Myocyte (in vitro differentiated cells): Measurements from ENCODE around the gene CCDC150. TPM values are rescaled to one million over a fixed set of nuclear protein-coding genes. Genes with fewer than 3 reads are reported as not detected.
"Not testable (repeated sequence)": the region's sequence is repeated elsewhere in the genome, so short reads cannot be mapped to it uniquely, and the experiment has no call there.

ENCODE experiments used
- DNase-seq: peaks from one replicate; pipeline ENCODE4 v3.0.0-alpha.2; 2012; ENCODE audit warnings: low read depth
- total RNA-seq: library from RNA; depleted of rRNA; stranded (reverse); fragments of >200 nt; gene quantifications from 2 replicates; pipeline ENCODE4 v1.2.3, GENCODE V29; 2014

Gene CCDC150
- total RNA-seq, 1 donor from 2014 or later = 7.6 TPM

GRCh38 chr2:196710056-196710455 lies 70.5 kb downstream of the CCDC150 start:
- DNase-seq = not testable (repeated sequence)

DNA sequence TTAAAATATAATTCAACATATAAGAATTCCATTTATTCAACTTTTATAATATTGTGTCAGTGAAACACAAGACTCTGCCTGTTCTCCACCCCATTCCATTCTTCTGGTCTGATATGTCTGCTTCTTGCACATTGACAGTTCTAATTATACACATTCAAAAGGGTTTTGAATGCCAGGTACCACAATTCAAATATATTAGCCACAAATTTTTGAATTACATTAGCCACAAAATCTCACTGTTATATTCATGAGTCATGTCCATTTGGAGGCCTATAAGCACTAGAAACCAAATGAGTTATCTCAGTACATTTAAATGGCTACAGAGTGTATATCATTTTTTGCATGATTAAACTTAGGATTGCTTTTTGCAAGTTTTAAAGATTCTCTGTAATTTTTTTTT lies 72.1 kb downstream of the CCDC150 start:
- peak; percentile 14 for DNase-seq

DNA sequence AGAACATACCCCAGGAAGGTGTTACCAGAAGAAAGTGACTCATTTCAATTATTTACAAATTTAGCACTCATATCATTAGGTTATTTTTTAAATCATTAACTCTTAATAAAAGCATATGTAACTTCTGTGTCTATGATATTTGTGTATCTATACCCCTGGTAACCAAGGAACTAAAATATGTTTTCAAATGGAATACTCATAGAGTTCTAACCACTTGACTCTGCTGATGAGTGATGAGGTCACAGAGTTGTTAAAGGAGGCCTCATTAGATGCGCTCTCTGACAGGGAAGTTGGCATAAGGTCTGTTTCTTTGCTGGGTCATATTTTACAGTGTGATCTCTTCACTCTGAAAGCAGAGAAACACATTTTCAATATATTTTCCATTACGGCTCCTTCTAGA lies 73.4 kb downstream of the CCDC150 start:
- DNase-seq = no peak

GRCh38 chr2:196718419-196719109 lies 79.0 kb downstream of the CCDC150 start:
- no peak for DNase-seq

DNA sequence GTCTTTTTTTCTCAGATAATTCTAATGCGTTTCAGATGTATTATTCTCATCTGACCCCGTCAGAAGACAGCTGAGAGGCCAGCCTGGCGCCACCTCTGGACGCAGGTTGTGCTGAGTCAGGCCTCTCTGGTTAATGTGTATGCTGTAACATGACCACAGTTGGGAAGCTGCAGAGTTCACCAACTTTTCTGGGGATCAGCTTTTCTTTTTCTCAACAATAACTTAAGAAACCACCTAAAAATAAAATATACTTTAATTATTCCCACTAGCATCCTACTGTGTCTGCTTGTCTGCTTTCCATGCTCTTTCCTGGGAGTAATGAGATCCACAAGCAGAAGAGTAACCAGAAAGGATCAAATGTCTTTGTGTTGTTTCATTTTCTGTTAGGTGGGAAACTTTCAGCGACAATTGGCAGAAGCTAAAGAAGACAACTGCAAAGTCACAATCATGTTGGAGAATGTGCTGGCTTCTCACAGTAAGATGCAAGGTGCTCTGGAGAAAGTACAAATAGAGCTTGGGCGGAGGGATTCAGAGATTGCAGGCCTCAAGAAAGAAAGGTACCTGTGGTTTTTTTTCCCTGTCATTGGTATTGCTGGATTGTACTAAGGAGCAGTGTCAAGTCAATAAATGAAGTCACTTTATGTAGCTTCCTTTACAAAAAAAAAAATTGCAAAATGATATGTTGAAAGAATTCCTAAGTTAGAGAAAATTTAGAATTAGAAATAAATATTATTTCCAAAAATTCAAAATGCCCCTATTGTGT lies 79.8 kb downstream of the CCDC150 start:
- peak; percentile 66 for DNase-seq

- no peak for DNase-seq
These were observed 84.1 kb downstream of the CCDC150 start for GRCh38 chr2:196723571-196723970.

GRCh38 chr2:196725218-196725617 lies 85.7 kb downstream of the CCDC150 start:
- DNase-seq = no peak

DNA sequence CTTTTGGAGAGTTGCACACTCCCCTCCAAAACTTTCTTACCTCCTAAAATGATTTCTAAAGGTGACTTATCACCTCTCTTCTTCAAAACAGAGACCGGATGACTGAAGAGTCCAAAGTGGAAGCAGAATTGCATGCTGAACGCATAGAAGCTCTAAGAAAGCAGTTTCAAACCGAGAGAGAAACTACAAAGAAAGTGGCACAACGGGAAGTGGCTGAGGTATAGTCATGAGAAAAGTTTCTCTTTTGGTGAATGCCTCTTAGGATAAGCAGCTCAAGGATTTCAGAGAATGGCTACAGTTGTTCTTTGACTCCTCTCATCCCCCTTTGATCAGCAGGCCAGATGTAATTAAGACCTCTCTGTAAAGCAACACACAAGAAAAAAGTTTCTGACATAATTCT lies 86.4 kb downstream of the CCDC150 start:
- DNase-seq = no peak

GRCh38 chr2:196729418-196729817 lies 89.9 kb downstream of the CCDC150 start:
- no peak for DNase-seq

DNA sequence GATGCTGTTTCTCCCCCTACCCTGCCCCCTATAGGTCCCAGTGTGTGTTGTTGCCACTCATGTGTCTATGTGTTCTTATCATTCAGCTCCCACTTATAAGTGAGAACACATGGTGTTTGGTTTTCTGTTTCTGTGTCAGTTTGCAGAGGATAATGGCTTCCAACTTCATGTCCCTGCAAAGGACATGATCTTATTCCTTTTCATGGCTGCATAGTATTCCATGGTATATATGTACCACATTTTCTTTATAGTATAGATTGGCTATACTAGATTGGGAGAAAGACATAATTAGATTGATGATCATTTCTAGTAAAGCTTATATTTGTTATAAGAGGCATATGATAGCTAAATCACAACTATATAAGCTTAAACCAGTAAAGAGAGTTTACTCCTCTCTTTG lies 97.1 kb downstream of the CCDC150 start:
- not testable (repeated sequence) for DNase-seq

- no peak for DNase-seq
These were observed 97.5 kb downstream of the CCDC150 start for GRCh38 chr2:196737046-196737445.

DNA sequence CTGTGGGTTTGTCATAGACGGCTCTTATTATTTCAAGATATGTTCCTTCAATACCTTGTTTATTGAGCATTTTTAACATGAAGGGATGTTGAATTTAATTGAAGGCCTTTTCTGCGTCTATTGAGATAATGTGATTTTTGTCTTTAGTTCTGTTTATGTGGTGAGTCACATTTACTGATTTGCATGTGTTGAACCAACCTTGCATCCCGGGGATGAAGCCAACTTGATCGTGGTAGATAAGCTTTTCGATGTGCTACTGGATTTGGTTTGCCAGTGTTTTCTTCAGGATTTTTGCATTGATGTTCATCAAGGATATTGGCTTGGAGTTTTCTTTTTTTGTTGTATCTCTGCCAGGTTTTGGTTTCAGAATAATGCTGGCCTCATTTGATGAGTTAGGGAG lies 99.5 kb downstream of the CCDC150 start:
- DNase-seq = no peak

DNA sequence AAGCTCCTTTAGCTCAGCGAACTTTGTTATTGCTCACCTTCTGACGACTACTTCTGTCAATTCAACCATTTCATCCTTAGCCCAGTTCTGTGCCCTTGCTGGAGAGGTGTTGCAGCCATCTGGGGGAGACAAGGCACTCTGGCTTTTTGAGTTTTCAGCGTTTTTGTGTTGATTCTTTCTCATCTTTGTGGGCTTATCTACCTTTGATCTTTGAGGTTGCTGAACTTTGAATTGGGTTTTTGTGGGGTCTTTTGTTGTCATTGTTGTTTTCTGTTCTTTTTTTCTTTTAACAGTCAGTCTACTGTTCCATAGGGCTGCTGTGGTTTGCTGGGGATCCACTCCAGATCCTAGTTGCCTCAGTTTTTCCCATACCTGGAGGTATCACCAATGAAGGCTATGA lies 102.7 kb downstream of the CCDC150 start:
- no peak for DNase-seq

- peak; percentile 11 for DNase-seq
These were observed 103.2 kb downstream of the CCDC150 start for GRCh38 chr2:196742685-196743084.

DNA sequence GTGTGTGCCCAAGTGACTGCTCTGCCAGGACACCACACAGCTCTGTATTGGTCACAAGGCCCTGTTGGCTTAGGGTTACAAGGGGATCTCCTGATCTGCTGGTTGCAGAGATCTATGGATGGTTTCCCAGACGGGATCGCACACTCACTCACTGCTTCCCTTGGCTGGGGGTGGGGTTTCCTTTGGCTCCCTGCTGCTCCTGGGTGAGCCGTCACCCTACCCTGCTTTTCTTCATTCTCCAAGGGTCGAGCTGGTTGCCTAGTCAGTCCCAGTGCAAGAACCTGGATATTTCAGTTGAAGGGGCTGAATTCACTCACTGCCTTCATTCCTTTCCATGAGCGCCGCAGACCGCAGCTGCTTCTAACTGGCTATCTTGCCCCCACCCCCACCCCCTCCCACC lies 103.7 kb downstream of the CCDC150 start:
- DNase-seq = no peak

DNA sequence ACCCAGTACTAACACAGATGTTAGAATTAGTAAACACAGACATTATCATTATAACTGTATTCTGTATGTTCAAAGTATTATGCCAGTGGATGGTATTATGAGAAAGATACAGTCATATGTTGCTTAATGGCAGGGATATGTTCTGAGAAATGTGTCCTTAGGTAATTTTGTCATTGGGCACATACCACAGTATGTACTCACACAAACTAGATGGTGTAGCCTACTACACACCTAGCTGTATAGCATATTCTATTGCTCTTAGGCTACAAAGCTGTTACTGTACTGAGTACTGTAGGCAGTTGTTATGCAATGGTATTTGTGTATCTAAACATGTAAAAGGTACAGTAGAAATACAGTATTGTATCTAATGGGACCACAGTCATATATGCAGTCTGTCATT lies 106.2 kb downstream of the CCDC150 start:
- DNase-seq = no peak

DNA sequence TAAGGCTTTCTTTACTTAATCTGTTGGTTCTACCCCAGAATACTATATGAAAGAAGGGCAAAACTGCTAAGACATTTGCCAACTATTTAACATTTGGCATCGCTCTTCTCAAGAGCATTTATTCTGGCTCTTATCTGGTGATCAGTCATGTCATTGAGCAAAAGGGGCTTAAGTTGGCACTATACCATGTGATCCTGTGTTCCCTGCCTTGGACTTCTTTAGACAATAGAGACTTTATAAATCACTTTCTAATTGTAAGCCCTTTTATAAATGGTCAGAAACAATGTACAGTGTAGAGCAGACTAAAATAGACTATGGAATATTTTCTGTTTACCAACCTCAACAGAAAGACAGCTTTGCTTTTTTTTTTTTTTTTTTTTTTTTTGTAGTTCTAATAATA lies 107.9 kb downstream of the CCDC150 start:
- DNase-seq = no peak

GRCh38 chr2:196748123-196748522 lies 108.6 kb downstream of the CCDC150 start:
- no peak for DNase-seq

DNA sequence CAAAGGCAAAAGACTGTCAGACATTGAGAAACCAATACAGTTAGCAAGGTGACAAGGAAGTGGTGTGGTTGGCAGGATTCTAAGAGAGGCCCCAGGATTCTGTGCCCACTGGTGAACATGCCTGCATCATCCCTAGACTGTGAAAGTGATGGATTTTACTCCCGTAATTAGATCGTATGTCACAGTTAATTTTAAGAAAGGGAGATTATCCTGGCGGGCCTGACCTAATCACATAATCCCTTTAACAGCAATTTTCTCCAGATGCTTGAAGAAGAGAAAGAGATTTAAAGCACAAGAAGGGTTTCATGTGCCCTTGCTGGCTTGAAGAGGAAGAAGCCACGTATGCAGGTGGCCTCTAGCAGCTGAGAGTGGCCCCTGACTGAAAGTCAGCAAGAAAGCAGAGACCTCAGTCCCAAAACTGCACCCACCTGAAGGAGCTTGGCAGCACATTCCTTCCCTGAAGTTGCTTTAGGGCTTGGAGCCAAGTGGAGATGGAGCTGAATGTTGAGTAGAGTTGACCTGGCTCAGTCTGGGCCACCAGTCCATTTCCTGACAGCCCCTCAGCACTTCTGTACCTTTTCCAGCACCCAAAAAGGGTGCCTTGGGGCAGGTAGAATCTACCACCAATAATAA lies 110.9 kb downstream of the CCDC150 start:
- no peak for DNase-seq

DNA sequence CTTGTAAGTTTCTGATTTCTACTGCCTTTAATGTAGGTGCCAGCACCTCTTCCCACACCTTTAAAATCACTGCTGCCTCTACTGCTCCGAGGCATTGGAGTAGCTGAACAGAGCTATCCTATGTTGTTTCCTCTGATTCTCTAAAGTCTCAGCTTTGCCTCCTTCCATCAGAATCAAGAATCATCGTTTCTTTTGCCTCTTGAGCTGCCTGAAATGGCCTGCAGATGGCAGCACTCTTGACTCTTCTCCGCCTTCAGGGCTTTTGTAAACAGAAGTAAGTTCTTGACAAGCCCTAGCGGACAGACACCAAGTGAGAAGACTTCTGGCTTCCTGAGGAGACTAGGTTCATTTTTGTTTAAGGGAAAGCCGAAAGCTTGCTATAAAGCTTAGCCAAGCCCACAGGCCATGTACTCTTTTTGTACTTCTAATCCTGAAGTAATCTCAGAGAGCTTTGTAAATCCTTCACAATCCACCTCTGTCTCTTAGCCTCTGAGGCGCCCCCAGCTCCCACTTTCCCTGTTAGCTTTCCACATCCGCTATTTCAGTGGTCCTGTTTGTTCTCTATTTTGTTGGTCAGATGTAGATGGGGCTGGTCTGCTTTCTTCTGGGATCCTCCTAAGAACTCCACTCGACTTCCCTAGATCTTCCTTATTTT lies 111.6 kb downstream of the CCDC150 start:
- DNase-seq = peak; percentile 18

DNA sequence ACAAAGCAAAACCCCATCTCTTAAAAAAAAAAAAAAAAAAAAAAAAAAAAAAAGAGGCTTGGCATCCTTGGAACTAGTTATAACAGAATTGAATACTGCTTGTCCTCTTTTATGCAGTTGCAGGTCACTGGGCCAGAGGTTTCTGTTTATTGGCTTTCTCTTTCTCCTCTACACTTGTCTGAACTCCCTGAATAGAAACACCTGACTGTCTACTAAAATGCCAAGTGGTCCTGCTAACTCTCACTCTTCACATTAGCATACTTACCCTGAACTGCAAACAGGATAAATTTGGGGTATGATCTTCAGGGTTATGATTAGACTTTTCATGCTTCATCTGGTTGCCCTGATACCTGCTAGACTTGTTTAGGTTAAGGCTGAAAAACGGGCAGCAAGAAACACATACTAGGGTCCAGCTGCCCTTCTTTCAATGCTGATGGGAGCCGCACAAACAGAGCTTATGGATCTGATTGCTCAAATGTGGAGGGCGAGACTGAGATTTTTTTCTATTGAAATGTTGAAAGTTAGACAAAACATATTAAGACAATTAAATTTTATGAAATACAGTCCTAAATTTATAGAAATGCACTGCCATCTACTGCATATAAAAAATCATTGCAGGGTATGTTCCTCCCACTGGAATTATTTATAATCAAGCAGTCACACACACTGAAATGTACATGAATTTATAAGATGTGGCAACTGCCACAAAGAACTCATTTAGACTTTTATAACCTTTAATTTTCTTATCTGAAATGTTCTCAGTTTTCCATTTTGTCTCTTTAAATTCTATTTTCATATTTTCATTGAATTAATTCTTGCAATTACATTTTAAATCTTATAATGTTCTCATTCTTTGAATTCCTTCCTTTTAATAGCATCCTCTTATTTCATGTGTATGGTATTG lies 119.2 kb downstream of the CCDC150 start:
- DNase-seq = peak; percentile 28
